T-helper 2 cell treated with Interferon-gamma antibody and Interleukin-4, amounts not matched to agents 5 μg/mL and 100 μg/mL, for 36 hours (primary cell): ENCODE data around the gene RIMS4.

ENCODE experiments used
- DNase-seq: peaks from one replicate; pipeline ENCODE4 v3.0.0; 2021; ENCODE audit warnings: low spot score
- H3K27ac Mint-ChIP-seq: one replicate; pipeline ENCODE4 v1.8.0; 2021; ENCODE audit warnings: mild to moderate bottlenecking, mixed read lengths
- H3K27me3 Mint-ChIP-seq: one replicate; pipeline ENCODE4 v1.8.0; 2021; ENCODE audit warnings: low read depth, mixed read lengths
- H3K36me3 Mint-ChIP-seq: one replicate; pipeline ENCODE4 v1.8.0; 2021; ENCODE audit warnings: low read depth, mixed read lengths
- H3K4me1 Mint-ChIP-seq: one replicate; pipeline ENCODE4 v1.8.0; 2021; ENCODE audit warnings: low read depth, mixed read lengths
- H3K4me3 Mint-ChIP-seq: one replicate; pipeline ENCODE4 v1.8.0; 2022; ENCODE audit warnings: mild to moderate bottlenecking, moderate library complexity, mixed read lengths
- H3K9me3 Mint-ChIP-seq: one replicate; pipeline ENCODE4 v1.8.0; 2021; ENCODE audit warnings: mixed read lengths

Gene RIMS4

GRCh38 chr20:44817143-44817910, 7.0 kb upstream of the RIMS4 start:
- Mint-ChIP-seq H3K9me3 (no peaks in the 10 kb centered on the region), H3K36me3 (no peaks in the 10 kb centered on the region), H3K27ac (no peak overlapping the region), H3K4me1 (no peaks in the 10 kb centered on the region), H3K27me3 (peaks cover 9% of the 10 kb centered on the region), H3K4me3 (no peak overlapping the region)
- no peak for DNase-seq

GRCh38 chr20:44814937-44815336, 4.6 kb upstream of the RIMS4 start:
- Mint-ChIP-seq H3K4me1 (no peaks in the 10 kb centered on the region), H3K36me3 (no peaks in the 10 kb centered on the region)

GRCh38 chr20:44811150-44811685, 872 bp upstream of the RIMS4 start:
- no peaks in the 10 kb centered on the region for H3K4me1 Mint-ChIP-seq
- H3K4me3 Mint-ChIP-seq, result peak overlapping the region; percentile 13
- DNase-seq, result no peak
- H3K9me3 Mint-ChIP-seq, result no peaks in the 10 kb centered on the region
- no peaks in the 10 kb centered on the region for H3K36me3 Mint-ChIP-seq
- peaks cover 47% of the 10 kb centered on the region for H3K27me3 Mint-ChIP-seq
- H3K27ac Mint-ChIP-seq, result no peak overlapping the region

More at GRCh38 chr20:44814937-44815336, 4.6 kb upstream of the RIMS4 start:
- H3K27ac Mint-ChIP-seq, result no peak overlapping the region
- no peak overlapping the region for H3K4me3 Mint-ChIP-seq
- H3K9me3 Mint-ChIP-seq, result no peaks in the 10 kb centered on the region
- H3K27me3 Mint-ChIP-seq, result peaks cover 20% of the 10 kb centered on the region
- no peak for DNase-seq

GRCh38 chr20:44810061-44810390, 320 bp downstream of the RIMS4 start:
- Mint-ChIP-seq H3K36me3 (no peaks in the 10 kb centered on the region), H3K27ac (no peak overlapping the region), H3K27me3 (peaks cover 48% of the 10 kb centered on the region), H3K4me3 (no peak overlapping the region), H3K4me1 (no peaks in the 10 kb centered on the region), H3K9me3 (no peaks in the 10 kb centered on the region)
- DNase-seq, result no peak

GRCh38 chr20:44809380-44810060, 826 bp downstream of the RIMS4 start:
- Mint-ChIP-seq H3K9me3 (no peaks in the 10 kb centered on the region), H3K36me3 (no peaks in the 10 kb centered on the region), H3K4me1 (no peaks in the 10 kb centered on the region), H3K27me3 (peaks cover 53% of the 10 kb centered on the region), H3K27ac (no peak overlapping the region), H3K4me3 (peak overlapping the region; percentile 28)
- no peak for DNase-seq

GRCh38 chr20:44807684-44808056, 2.7 kb downstream of the RIMS4 start:
- Mint-ChIP-seq H3K27me3 (peaks cover 56% of the 10 kb centered on the region), H3K9me3 (no peaks in the 10 kb centered on the region), H3K4me1 (no peaks in the 10 kb centered on the region), H3K36me3 (no peaks in the 10 kb centered on the region), H3K27ac (no peak overlapping the region), H3K4me3 (no peak overlapping the region)
- DNase-seq, result no peak

- Mint-ChIP-seq H3K4me1 (no peaks in the 10 kb centered on the region), H3K4me3 (no peak overlapping the region), H3K27ac (no peak overlapping the region), H3K27me3 (peaks cover 53% of the 10 kb centered on the region), H3K9me3 (no peaks in the 10 kb centered on the region), H3K36me3 (no peaks in the 10 kb centered on the region)
- no peak for DNase-seq
Observed at GRCh38 chr20:44807051-44807683, 3.2 kb downstream of the RIMS4 start.

GRCh38 chr20:44805979-44806620, 4.2 kb downstream of the RIMS4 start:
- Mint-ChIP-seq H3K27me3 (peaks cover 47% of the 10 kb centered on the region), H3K9me3 (no peaks in the 10 kb centered on the region), H3K4me1 (no peaks in the 10 kb centered on the region), H3K27ac (no peak overlapping the region), H3K4me3 (no peak overlapping the region), H3K36me3 (no peaks in the 10 kb centered on the region)
- no peak for DNase-seq

- H3K27me3 Mint-ChIP-seq, result peaks cover 42% of the 10 kb centered on the region
- H3K27ac Mint-ChIP-seq, result no peak overlapping the region
- H3K4me1 Mint-ChIP-seq, result no peaks in the 10 kb centered on the region
Observed at GRCh38 chr20:44805335-44805978, 4.9 kb downstream of the RIMS4 start.

GRCh38 chr20:44803383-44803941, 6.9 kb downstream of the RIMS4 start:
- H3K27ac Mint-ChIP-seq, result no peak overlapping the region
- DNase-seq, result no peak
- H3K36me3 Mint-ChIP-seq, result no peaks in the 10 kb centered on the region
- no peaks in the 10 kb centered on the region for H3K4me1 Mint-ChIP-seq
- no peaks in the 10 kb centered on the region for H3K9me3 Mint-ChIP-seq
- H3K4me3 Mint-ChIP-seq, result no peak overlapping the region
- H3K27me3 Mint-ChIP-seq, result peaks cover 29% of the 10 kb centered on the region

More at GRCh38 chr20:44805335-44805978, 4.9 kb downstream of the RIMS4 start:
- DNase-seq, result no peak
- H3K36me3 Mint-ChIP-seq, result no peaks in the 10 kb centered on the region
- H3K9me3 Mint-ChIP-seq, result no peaks in the 10 kb centered on the region
- H3K4me3 Mint-ChIP-seq, result no peak overlapping the region

- Mint-ChIP-seq H3K36me3 (no peaks in the 10 kb centered on the region), H3K27ac (no peak overlapping the region)
Observed at GRCh38 chr20:44802702-44803101, 7.6 kb downstream of the RIMS4 start.

GRCh38 chr20:44800391-44801046, 9.8 kb downstream of the RIMS4 start:
- H3K4me3 Mint-ChIP-seq, result no peak overlapping the region
- peaks cover 17% of the 10 kb centered on the region for H3K27me3 Mint-ChIP-seq
- H3K36me3 Mint-ChIP-seq, result no peaks in the 10 kb centered on the region
- H3K9me3 Mint-ChIP-seq, result no peaks in the 10 kb centered on the region
- no peak overlapping the region for H3K27ac Mint-ChIP-seq
- DNase-seq, result no peak
- H3K4me1 Mint-ChIP-seq, result no peaks in the 10 kb centered on the region

More at GRCh38 chr20:44802702-44803101, 7.6 kb downstream of the RIMS4 start:
- Mint-ChIP-seq H3K4me3 (no peak overlapping the region), H3K9me3 (no peaks in the 10 kb centered on the region), H3K4me1 (no peaks in the 10 kb centered on the region), H3K27me3 (peaks cover 24% of the 10 kb centered on the region)
- no peak for DNase-seq

GRCh38 chr20:44799691-44800090, 10.7 kb downstream of the RIMS4 start:
- no peaks in the 10 kb centered on the region for H3K9me3 Mint-ChIP-seq
- H3K27ac Mint-ChIP-seq, result no peak overlapping the region
- H3K4me1 Mint-ChIP-seq, result no peaks in the 10 kb centered on the region
- H3K4me3 Mint-ChIP-seq, result no peak overlapping the region
- H3K36me3 Mint-ChIP-seq, result no peaks in the 10 kb centered on the region
- H3K27me3 Mint-ChIP-seq, result peaks cover 13% of the 10 kb centered on the region
- DNase-seq, result no peak
